PFSK-1 (cell line): ENCODE results near the gene LAMC3.

Source experiments
- FOXP2 ChIP-seq: optimal IDR thresholded peaks from 2 replicates; pipeline ENCODE3; 2011; ENCODE audit warnings: borderline replicate concordance, control low read depth, inconsistent platforms; ENCODE audit not compliant: insufficient read depth; ENCODE audit errors: extremely low read length, extremely low read depth
- POLR2AphosphoS5 ChIP-seq: IDR thresholded peaks from 2 replicates; pipeline ENCODE4 v1.6.1; 2012; ENCODE audit warnings: low read depth, mild to moderate bottlenecking, control low read depth, low read length, moderate library complexity
- SIN3A ChIP-seq: IDR thresholded peaks from 2 replicates; pipeline ENCODE4 v1.6.1; 2012; ENCODE audit warnings: mild to moderate bottlenecking, low read length, moderate library complexity, borderline replicate concordance; ENCODE audit not compliant: insufficient read depth
- TAF1 ChIP-seq: IDR thresholded peaks from 2 replicates; pipeline ENCODE4 v1.6.1; 2012; ENCODE audit warnings: low read length, control low read depth, borderline replicate concordance; ENCODE audit not compliant: insufficient read depth
- TF ChIP-seq, protein P1 (sequence below), 2 experiments: IDR thresholded peaks; 2 replicates each; pipeline versions ENCODE4 v1.6.1 to v1.8.0; 2011 to 2012; ENCODE audit warnings: low read depth in 2 of 2, low read length in 2 of 2, control low read depth in 1 of 2, inconsistent platforms in 1 of 2, mild to moderate bottlenecking in 1 of 2, moderate library complexity in 1 of 2; ENCODE audit not compliant: insufficient read depth in 1 of 2

Gene LAMC3

DNA sequence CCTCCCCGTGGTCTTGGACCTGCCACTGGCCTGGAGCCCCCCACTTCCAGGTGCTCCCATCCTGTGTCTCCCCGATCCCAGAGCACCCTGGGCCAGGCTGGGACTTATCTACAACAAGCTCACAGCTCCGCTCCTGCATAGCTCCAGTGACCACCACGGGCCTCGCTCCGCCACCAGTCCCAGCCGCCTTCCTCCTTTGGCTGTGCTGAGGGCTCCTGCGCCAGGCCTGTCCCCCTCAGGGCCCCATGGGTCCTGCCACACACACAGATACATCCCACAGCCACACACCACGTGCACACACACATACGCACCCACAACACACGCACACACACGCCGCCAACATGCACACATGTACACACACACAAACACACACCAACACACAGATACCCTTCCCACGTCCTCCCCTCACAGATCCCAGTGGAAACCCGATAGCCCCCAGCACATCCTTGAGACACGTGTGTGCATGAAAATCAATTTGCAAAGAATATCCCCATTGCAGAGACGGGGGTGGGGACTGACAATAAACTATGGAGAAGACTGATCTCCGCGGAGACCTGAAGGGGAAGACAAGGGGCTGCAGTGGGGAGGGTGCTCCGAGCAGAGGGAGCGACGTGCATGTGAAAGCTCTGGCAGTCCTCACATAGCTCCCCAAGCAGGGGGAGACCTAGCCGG, 18.5 kb upstream of the LAMC3 start:
- TF ChIP-seq TAF1: no peak
- TF ChIP-seq, protein P1, sequence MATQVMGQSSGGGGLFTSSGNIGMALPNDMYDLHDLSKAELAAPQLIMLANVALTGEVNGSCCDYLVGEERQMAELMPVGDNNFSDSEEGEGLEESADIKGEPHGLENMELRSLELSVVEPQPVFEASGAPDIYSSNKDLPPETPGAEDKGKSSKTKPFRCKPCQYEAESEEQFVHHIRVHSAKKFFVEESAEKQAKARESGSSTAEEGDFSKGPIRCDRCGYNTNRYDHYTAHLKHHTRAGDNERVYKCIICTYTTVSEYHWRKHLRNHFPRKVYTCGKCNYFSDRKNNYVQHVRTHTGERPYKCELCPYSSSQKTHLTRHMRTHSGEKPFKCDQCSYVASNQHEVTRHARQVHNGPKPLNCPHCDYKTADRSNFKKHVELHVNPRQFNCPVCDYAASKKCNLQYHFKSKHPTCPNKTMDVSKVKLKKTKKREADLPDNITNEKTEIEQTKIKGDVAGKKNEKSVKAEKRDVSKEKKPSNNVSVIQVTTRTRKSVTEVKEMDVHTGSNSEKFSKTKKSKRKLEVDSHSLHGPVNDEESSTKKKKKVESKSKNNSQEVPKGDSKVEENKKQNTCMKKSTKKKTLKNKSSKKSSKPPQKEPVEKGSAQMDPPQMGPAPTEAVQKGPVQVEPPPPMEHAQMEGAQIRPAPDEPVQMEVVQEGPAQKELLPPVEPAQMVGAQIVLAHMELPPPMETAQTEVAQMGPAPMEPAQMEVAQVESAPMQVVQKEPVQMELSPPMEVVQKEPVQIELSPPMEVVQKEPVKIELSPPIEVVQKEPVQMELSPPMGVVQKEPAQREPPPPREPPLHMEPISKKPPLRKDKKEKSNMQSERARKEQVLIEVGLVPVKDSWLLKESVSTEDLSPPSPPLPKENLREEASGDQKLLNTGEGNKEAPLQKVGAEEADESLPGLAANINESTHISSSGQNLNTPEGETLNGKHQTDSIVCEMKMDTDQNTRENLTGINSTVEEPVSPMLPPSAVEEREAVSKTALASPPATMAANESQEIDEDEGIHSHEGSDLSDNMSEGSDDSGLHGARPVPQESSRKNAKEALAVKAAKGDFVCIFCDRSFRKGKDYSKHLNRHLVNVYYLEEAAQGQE (IDR thresholded peaks at IDR 0.05; ENCODE audit: insufficient read depth in 1 of 2, low read depth in 2 of 2, low read length in 2 of 2): no peak
- no peak for TF ChIP-seq SIN3A
- no peak for TF ChIP-seq FOXP2
- no peak for TF ChIP-seq POLR2AphosphoS5

DNA sequence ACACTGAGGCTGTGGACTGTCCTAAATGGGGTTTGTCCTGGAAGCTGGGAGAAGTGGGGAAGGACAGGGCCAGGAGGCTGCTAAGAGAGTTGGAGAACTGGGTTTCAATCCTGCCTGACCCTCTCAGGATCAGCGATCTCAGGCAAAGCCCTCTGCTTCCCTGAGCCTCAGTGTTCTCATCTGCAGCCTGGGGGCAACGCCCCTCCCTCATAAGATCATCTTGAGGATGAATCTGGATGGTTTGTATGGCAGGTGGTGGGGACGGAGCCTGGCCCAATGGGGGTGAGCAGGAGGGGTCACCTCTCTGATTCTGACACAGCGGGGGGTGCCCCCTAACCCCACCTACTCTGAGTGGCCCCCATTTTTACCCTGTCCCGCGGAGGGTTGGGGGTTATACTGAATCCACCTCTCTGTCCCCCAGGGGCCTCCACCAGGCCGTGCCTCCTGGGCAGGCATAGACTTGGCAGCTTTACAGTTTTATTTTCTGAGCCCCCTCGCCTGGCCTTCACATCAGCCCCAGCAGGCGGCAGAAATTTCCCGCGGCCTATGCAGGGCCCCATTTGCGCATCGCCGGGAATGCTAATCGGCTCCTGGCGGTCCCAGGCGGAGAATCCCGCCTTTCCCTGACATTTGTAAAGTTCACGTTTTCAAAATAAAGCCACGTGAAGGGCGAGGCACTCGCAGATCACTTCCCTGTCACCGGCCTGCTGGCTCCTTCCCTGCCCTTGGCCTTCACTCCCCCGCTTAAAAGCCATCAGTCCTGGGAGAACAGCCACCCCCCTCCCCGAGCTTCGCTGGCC, 17.8 kb upstream of the LAMC3 start:
- no peak for TF ChIP-seq SIN3A
- TF ChIP-seq, protein P1 (IDR thresholded peaks at IDR 0.05; ENCODE audit: insufficient read depth in 1 of 2, low read depth in 2 of 2, low read length in 2 of 2): no peak
- no peak for TF ChIP-seq POLR2AphosphoS5
- TF ChIP-seq TAF1: no peak
- TF ChIP-seq FOXP2: no peak

DNA sequence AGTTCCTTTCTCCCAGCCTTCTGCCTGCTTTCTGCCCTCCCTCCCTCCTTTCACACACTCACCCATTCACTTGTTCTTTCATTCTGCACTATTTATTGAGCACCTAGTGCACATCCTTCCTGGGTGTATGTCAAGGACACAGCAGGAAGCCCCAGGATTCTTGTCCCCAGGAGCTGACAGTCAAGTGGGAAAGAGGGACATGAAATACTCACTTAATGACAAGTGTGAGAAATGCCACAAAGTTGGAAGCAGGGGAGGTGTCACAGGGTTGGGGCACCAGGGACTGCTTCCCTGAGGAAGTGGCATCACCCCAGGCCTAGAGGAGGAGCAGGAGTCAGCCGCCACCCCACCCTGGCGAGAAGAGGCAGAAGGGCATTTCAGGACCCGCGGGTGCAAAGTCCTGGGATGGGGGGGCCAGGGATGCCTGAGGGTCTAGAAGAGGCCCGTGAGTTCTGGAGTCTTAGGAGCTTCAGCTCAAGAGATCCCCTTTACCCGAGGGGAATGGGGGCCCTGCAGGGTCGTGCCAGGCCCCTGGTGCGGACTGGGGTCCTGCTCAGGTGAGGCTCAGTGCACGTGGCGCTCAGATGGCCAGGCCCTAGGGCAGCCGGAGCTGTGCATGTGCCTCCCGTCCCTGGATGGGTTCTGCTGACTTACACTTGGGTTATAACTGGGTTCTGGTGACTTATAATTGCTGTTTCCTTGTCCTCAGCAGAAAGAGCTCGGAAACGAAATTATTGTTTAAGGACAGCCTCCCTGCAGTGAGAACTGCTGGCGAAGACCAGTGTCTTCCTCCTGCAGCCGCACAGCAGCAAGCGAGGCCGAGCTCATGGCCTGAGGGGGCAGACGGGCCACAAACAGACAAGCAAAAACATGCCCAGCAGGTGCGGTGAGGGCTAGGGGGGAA, 16.9 kb upstream of the LAMC3 start:
- TF ChIP-seq SIN3A: no peak
- TF ChIP-seq FOXP2: no peak
- TF ChIP-seq POLR2AphosphoS5: no peak
- TF ChIP-seq, protein P1 (IDR thresholded peaks at IDR 0.05; ENCODE audit: insufficient read depth in 1 of 2, low read depth in 2 of 2, low read length in 2 of 2): no peak
- no peak for TF ChIP-seq TAF1

DNA sequence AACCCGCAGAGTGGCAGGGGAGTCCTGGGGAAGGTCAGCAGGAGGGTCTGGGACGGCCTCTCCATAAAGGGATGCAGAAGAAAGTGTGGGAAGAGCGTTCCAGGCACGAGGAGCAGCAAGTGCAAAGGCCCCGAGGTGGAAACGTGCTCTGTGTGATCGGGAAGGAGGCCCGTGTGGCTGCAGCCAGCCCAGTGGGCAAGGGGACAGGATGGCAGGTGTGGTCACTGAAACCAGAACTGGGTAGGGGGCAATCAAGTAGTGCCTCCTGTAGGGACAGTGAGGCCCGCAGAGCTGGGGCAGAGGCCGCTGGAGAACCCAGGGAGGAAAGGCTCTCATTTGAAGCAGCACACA, 16.3 kb upstream of the LAMC3 start:
- TF ChIP-seq, protein P1 (IDR thresholded peaks at IDR 0.05; ENCODE audit: insufficient read depth in 1 of 2, low read depth in 2 of 2, low read length in 2 of 2): no peak
- no peak for TF ChIP-seq SIN3A
- TF ChIP-seq POLR2AphosphoS5: no peak
- TF ChIP-seq TAF1: no peak
- no peak for TF ChIP-seq FOXP2
